Thoracic aorta endothelial cell (primary cell): ENCODE data around the gene CDK12. TPM values are rescaled to one million over a fixed set of nuclear protein-coding genes. Genes with fewer than 3 reads are reported as not detected.

Experiments
- small RNA-seq: library from RNA; depleted of rRNA; stranded (forward); fragments of <200 nt; gene quantifications from one replicate; pipeline ENCODE3, GENCODE V24; 2012
- total RNA-seq: library from RNA; depleted of rRNA; stranded (reverse); fragments of >200 nt; gene quantifications from 2 replicates; pipeline ENCODE4 v1.2.3, GENCODE V29; 2012

CDK12 gene
- total RNA-seq, result 49.2 and 53.6 TPM in 2 replicates

DNA sequence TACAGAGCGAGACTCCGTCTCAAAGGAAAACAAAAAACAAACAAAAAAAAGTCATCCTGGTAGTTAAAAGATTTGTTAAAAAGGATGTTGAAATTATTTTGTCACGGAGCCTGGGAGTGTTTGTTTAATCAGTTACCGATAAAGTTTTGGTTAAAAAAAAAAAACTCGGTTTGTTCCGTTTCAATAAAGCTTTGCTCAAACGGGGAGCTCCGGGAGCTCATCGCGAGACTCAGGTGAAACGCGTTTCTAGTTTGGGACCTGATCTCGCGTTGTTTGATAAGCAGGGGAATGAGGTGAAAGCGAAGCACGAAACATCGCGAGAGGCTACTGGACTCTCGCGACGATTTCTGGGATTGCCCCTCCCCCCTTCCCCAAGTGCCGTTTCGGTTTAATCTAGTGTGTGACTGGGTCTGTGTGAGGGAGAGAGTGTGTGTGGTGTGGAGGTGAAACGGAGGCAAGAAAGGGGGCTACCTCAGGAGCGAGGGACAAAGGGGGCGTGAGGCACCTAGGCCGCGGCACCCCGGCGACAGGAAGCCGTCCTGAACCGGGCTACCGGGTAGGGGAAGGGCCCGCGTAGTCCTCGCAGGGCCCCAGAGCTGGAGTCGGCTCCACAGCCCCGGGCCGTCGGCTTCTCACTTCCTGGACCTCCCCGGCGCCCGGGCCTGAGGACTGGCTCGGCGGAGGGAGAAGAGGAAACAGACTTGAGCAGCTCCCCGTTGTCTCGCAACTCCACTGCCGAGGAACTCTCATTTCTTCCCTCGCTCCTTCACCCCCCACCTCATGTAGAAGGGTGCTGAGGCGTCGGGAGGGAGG lies at the start of gene CDK12:
Gene CDK12 (plus strand): TSS at position 374 of the 813 bp plus-strand sequence. CDS start 586 bp downstream, outside the sequence.

DNA sequence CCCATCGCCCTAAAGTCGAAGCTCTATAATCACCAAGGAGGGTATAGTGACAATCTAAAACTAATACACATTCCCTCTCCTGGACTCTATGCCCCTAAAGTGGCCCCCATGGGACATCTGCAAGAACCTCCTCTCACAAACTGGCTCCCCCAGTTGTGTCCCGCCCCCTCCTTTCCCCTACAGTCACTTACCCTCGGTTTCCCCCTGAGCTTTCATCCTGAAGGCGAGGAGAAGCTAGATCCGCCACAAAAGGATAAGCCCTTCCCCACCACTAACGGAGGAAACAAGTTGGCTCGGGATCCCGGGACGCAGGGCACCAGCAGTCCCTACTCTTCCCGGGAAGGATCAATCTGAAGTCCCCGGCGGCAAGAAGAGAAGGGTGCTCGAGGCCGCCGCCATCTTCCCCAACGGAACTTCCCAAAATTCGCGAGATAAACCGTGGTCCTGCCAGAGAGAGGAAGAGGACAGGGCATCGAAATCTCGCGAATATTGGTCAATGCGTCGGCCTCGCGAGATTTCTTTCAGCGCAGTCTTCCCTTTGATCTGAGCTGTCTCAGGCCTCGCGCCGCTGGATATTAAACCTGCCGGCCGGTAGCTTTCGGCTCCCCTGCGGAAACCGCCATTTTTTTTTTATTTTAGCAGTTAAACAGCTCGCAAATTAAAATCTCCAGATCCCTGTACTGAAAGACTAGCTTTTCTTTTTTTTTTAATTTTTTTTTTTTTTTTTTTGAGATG lies 10.3 kb upstream of the CDK12 start, which contains the start of gene MED1:
Gene MED1 (minus strand): TSS at position 417 of the 735 bp plus-strand sequence. CDS start 201 bp downstream, at position 216.

Small RNA genes lying within 50 kb of the gene (small RNA-seq; reads per million reads assigned to genes)
- gene RNU6-233P, result not detected

Other genes with a start within 250 kb of the CDK12 start
- not detected in 2 replicates for gene STAC2, start 235.5 kb upstream of the CDK12 start, total RNA-seq
- 12.2 and 13.5 TPM in 2 replicates for gene FBXL20, start 59.9 kb upstream of the CDK12 start, total RNA-seq
- gene MED1, start 10.2 kb upstream of the CDK12 start, total RNA-seq, result 38.2 and 45.9 TPM in 2 replicates
- not detected in 2 replicates for gene NEUROD2, start 146.4 kb downstream of the CDK12 start, total RNA-seq
- gene PPP1R1B, start 165.5 kb downstream of the CDK12 start, total RNA-seq, result not detected in 2 replicates
- gene STARD3, start 175.7 kb downstream of the CDK12 start, total RNA-seq, result 21.8 and 22.6 TPM in 2 replicates
- gene TCAP, start 203.9 kb downstream of the CDK12 start, total RNA-seq, result 0.13 and 0.36 TPM in 2 replicates
- gene PNMT, start 207.0 kb downstream of the CDK12 start, total RNA-seq, result not detected in 2 replicates
- gene PGAP3, start 226.6 kb downstream of the CDK12 start, total RNA-seq, result 1.4 and 2.7 TPM in 2 replicates
- gene ERBB2, start 238.6 kb downstream of the CDK12 start, total RNA-seq, result 17.3 and 28.9 TPM in 2 replicates